ENCODE results near the gene TLX1.

TLX1 gene

DNA sequence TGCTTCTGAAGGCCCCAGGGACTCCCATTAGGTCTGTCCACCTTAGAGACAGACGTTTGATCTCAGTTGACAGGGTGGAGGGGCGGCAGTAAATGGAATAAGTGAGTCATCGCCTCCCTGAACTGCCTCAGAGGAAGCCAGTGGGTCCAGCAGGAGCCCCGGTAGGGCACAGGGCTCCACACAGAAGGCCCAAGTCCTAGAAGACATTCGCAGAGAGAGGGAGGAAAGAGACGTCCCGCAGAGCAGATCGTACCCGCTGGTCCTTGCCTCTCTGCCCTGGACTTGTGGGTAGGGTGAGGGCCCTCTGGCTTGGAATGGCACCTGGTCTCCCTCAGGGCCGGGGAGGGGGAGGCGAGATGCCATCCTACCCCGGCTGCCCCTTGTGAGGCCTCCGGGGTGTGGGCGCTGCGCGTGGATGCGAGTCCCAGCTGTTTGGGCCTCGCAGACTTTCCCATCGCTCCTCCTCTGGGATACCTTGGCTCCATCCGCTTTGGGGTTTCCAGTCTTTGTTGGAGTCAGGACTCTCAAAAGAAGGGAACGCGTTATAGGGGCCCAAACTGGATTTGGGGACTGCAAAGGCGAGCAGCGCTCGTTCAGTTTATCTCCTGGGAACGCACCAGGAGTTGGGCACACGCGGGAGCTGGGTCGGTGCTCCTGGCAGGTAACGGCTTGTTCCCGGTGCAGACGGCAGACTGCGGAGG lies 5.1 kb downstream of the TLX1 start:
- Histone ChIP-seq H2AFZ (ENCODE audit: low read length) (no peak overlapping the region), H3K36me3 (ENCODE audit: insufficient read depth, low read length) (no peaks in the 10 kb centered on the region), H3K4me2 (ENCODE audit: low read depth, low read length, poor library complexity, severe bottlenecking) (peak overlapping the region; percentile 35), H4K20me1 (ENCODE audit: insufficient read depth, low read length, poor library complexity, severe bottlenecking) (no peaks in the 10 kb centered on the region), H3K79me2 (ENCODE audit: insufficient read depth, low read length) (no peaks in the 10 kb centered on the region), H3F3A (ENCODE audit: low read depth) (no peaks in the 10 kb centered on the region), H3K27me3 (ENCODE audit: insufficient read depth, low read length, poor library complexity, severe bottlenecking) (no peaks in the 10 kb centered on the region), H3K4me3 (ENCODE audit: low read length, poor library complexity, severe bottlenecking) (no peak overlapping the region), H3K9me3 (ENCODE audit: insufficient read depth, low read depth, low read length) (no peaks in the 10 kb centered on the region), H3K9me2 (replicated peaks; ENCODE audit: low read depth, low read length) (no peaks in the 10 kb centered on the region), H3K4me1 (ENCODE audit: insufficient read depth, low read length, poor library complexity, severe bottlenecking) (peaks cover 9% of the 10 kb centered on the region), H3K9ac (ENCODE audit: low read depth, low read length, poor library complexity, severe bottlenecking) (peak overlapping the region; percentile 32)
- TF ChIP-seq, protein P1, sequence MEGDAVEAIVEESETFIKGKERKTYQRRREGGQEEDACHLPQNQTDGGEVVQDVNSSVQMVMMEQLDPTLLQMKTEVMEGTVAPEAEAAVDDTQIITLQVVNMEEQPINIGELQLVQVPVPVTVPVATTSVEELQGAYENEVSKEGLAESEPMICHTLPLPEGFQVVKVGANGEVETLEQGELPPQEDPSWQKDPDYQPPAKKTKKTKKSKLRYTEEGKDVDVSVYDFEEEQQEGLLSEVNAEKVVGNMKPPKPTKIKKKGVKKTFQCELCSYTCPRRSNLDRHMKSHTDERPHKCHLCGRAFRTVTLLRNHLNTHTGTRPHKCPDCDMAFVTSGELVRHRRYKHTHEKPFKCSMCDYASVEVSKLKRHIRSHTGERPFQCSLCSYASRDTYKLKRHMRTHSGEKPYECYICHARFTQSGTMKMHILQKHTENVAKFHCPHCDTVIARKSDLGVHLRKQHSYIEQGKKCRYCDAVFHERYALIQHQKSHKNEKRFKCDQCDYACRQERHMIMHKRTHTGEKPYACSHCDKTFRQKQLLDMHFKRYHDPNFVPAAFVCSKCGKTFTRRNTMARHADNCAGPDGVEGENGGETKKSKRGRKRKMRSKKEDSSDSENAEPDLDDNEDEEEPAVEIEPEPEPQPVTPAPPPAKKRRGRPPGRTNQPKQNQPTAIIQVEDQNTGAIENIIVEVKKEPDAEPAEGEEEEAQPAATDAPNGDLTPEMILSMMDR (conservative IDR thresholded peaks at IDR 0.05; ENCODE audit: low read length) = no peak
- TF ChIP-seq EZH2phosphoT487 (IDR thresholded peaks at IDR 0.05; ENCODE audit: borderline replicate concordance) = no peak

DNA sequence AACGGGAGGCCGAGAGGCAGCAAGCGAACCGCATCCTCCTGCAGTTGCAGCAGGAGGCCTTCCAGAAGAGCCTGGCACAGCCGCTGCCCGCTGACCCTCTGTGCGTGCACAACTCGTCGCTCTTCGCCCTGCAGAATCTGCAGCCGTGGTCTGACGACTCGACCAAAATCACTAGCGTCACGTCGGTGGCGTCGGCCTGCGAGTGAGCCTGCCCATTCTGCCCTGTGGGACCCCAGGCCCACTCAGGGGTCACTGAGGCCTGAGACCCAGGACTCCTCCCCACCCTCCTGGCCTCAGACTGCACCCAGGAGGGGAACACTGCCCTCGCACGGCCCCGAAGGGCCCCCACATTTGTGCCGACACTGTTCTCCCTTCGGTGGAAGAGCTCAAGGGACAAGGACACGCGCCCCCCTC lies 5.6 kb downstream of the TLX1 start:
- Histone ChIP-seq H3K4me3 (ENCODE audit: low read length, poor library complexity, severe bottlenecking) (no peak overlapping the region), H3K9me3 (ENCODE audit: insufficient read depth, low read depth, low read length) (no peaks in the 10 kb centered on the region), H3K36me3 (ENCODE audit: insufficient read depth, low read length) (no peaks in the 10 kb centered on the region), H4K20me1 (ENCODE audit: insufficient read depth, low read length, poor library complexity, severe bottlenecking) (no peaks in the 10 kb centered on the region), H3K4me2 (ENCODE audit: low read depth, low read length, poor library complexity, severe bottlenecking) (no peak overlapping the region), H3K9me2 (replicated peaks; ENCODE audit: low read depth, low read length) (no peaks in the 10 kb centered on the region), H3F3A (ENCODE audit: low read depth) (no peaks in the 10 kb centered on the region), H3K79me2 (ENCODE audit: insufficient read depth, low read length) (no peaks in the 10 kb centered on the region), H2AFZ (ENCODE audit: low read length) (no peak overlapping the region), H3K4me1 (ENCODE audit: insufficient read depth, low read length, poor library complexity, severe bottlenecking) (peaks cover 9% of the 10 kb centered on the region), H3K27me3 (ENCODE audit: insufficient read depth, low read length, poor library complexity, severe bottlenecking) (no peaks in the 10 kb centered on the region), H3K9ac (ENCODE audit: low read depth, low read length, poor library complexity, severe bottlenecking) (no peak overlapping the region)
- TF ChIP-seq, protein P1 (conservative IDR thresholded peaks at IDR 0.05; ENCODE audit: low read length) = no peak
- TF ChIP-seq EZH2phosphoT487 (IDR thresholded peaks at IDR 0.05; ENCODE audit: borderline replicate concordance) = no peak

DNA sequence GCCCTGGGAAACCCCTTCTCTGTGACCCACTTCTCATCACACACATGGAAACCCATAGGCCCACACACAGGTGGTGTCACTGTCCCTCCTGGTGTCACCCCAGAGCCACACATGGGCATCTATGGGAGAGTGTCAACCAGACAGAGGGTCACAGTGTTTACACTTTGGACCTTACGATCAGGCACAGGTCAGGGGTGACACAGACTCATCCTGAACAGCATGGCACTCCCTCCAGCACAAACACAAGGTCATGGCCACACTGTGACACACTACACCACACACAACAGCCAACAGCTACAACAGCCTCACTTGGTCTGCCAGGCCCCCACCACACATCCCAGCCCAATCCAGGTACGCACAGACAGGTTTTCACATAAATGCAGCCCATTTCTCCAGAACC lies 6.2 kb downstream of the TLX1 start:
- no peaks in the 10 kb centered on the region for H4K20me1 ChIP-seq (ENCODE audit: insufficient read depth, low read length, poor library complexity, severe bottlenecking)
- no peaks in the 10 kb centered on the region for H3K79me2 ChIP-seq (ENCODE audit: insufficient read depth, low read length)
- H3K4me2 ChIP-seq (ENCODE audit: low read depth, low read length, poor library complexity, severe bottlenecking) = no peak overlapping the region
- H2AFZ ChIP-seq (ENCODE audit: low read length) = no peak overlapping the region
- no peaks in the 10 kb centered on the region for H3K9me2 ChIP-seq (replicated peaks; ENCODE audit: low read depth, low read length)
- no peaks in the 10 kb centered on the region for H3K36me3 ChIP-seq (ENCODE audit: insufficient read depth, low read length)
- H3K9ac ChIP-seq (ENCODE audit: low read depth, low read length, poor library complexity, severe bottlenecking) = no peak overlapping the region
- H3K9me3 ChIP-seq (ENCODE audit: insufficient read depth, low read depth, low read length) = no peaks in the 10 kb centered on the region
- H3K4me3 ChIP-seq (ENCODE audit: low read length, poor library complexity, severe bottlenecking) = no peak overlapping the region
- TF ChIP-seq EZH2phosphoT487 (IDR thresholded peaks at IDR 0.05; ENCODE audit: borderline replicate concordance) = no peak
- TF ChIP-seq, protein P1 (conservative IDR thresholded peaks at IDR 0.05; ENCODE audit: low read length) = no peak
- H3K4me1 ChIP-seq (ENCODE audit: insufficient read depth, low read length, poor library complexity, severe bottlenecking) = peaks cover 9% of the 10 kb centered on the region
- H3F3A ChIP-seq (ENCODE audit: low read depth) = no peaks in the 10 kb centered on the region
- no peaks in the 10 kb centered on the region for H3K27me3 ChIP-seq (ENCODE audit: insufficient read depth, low read length, poor library complexity, severe bottlenecking)
